OCI-LY3 (cell line): Measurements from ENCODE around the gene CAMKK1.

Source experiments
- H2AFZ ChIP-seq: fragments of 200-600, 300-600 bp; shearing (Covaris generic); 2 replicates; pipeline ENCODE4 v1.6.0; 2014; ENCODE audit warnings: antibody characterized with exemption, low read depth, low read length
- H3K27ac ChIP-seq: fragments of 200-600, 300-600 bp; sonication (generic); 2 replicates; pipeline ENCODE4 v1.5.1; 2014; ENCODE audit warnings: mild to moderate bottlenecking, low read length, moderate library complexity, mixed read lengths
- H3K27me3 ChIP-seq: fragments of 200-600, 300-600 bp; sonication (generic); 2 replicates; pipeline ENCODE4 v1.6.1; 2014; ENCODE audit warnings: low read depth, low read length, mixed read lengths
- H3K36me3 ChIP-seq: fragments of 200-600, 300-600 bp; sonication (generic); replicated peaks from 2 replicates; pipeline ENCODE3; 2014; ENCODE audit warnings: low read depth, low read length, mixed read lengths
- H3K4me1 ChIP-seq: fragments of 300-600, 200-600 bp; sonication (generic); 2 replicates; pipeline ENCODE4 v1.6.1; 2014; ENCODE audit warnings: low read length, mixed read lengths
- H3K4me2 ChIP-seq: fragments of 200-600, 300-600 bp; sonication (generic); 2 replicates; pipeline ENCODE4 v1.6.1; 2014; ENCODE audit warnings: low read length, mixed read lengths
- H3K4me3 ChIP-seq: fragments of 300-600, 200-600 bp; sonication (generic); 2 replicates; pipeline ENCODE4 v1.5.1; 2014; ENCODE audit warnings: antibody characterized with exemption, mild to moderate bottlenecking, low read length, moderate library complexity
- H3K79me2 ChIP-seq: fragments of 300-600, 200-600 bp; shearing (Covaris generic); 2 replicates; pipeline ENCODE4 v1.6.1; 2014; ENCODE audit warnings: mild to moderate bottlenecking, low read length, mixed read lengths
- H3K9ac ChIP-seq: fragments of 300-600, 200-600 bp; shearing (Covaris generic); 2 replicates; pipeline ENCODE4 v1.6.0; 2014; ENCODE audit warnings: mild to moderate bottlenecking, low read length, moderate library complexity
- H3K9me3 ChIP-seq: fragments of 200-600, 300-600 bp; shearing (Covaris generic); 2 replicates; pipeline ENCODE4 v1.6.1; 2014; ENCODE audit warnings: low read length, mixed read lengths; ENCODE audit not compliant: insufficient read depth
- H4K20me1 ChIP-seq: fragments of 200-600, 300-600 bp; sonication (generic); 2 replicates; pipeline ENCODE4 v1.6.1; 2016; ENCODE audit warnings: low read length, mixed read lengths; ENCODE audit not compliant: insufficient read depth
- EZH2phosphoT487 ChIP-seq: fragments of 200-600 bp; shearing (Covaris generic); IDR thresholded peaks from 2 replicates; pipeline ENCODE4 v1.6.1; 2018; ENCODE audit warnings: antibody characterized with exemption, mixed run types, low read depth
- TF ChIP-seq, protein P1 (sequence below): fragments of 200-600, 300-600 bp; sonication (generic); IDR thresholded peaks from 2 replicates; pipeline ENCODE4 v1.5.1; 2014; ENCODE audit warnings: antibody characterized with exemption, low read length, low read depth

CAMKK1 gene

DNA sequence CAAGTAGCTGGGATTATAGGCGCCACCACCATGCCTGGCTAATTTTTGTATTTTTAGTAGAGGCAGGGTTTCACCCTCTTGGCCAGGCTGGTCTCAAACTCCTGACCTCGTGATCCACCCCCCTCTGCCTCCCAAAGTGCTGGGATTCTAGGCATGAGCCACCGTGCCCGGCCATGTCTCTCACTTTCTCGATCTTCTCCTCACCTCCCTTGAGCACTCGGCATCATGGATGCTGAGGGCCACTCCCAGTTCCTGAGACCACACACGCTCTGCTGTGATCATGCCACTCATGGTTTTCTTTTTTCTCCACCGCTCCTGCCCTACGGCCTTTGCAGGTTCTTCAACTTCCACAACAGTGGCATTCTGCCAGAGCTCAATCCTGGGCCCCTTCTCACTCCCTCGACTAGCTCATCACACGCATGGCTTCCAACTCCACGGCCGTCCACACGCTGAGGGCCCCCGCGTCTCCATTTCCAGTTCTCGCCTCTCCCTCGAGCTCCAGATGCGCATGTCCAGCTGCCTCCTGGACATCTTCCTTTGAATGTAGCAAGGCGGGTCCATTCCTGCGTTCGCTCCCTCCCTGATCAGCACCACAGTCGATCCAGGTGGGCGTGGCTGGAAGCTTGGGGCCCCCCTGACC lies 41.3 kb downstream of the CAMKK1 start:
- Histone ChIP-seq H3K9ac (no peak overlapping the region), H3K27ac (no peak overlapping the region), H3K4me3 (no peak overlapping the region), H3K36me3 (no peaks in the 10 kb centered on the region), H3K4me2 (no peak overlapping the region), H3K27me3 (no peaks in the 10 kb centered on the region), H4K20me1 (no peaks in the 10 kb centered on the region), H3K79me2 (no peaks in the 10 kb centered on the region), H3K4me1 (0 out of 2 replicates have a peak, but pooled peaks cover under 1% of the 10 kb centered on the region), H3K9me3 (no peaks in the 10 kb centered on the region), H2AFZ (no peak overlapping the region)
- TF ChIP-seq, protein P1, sequence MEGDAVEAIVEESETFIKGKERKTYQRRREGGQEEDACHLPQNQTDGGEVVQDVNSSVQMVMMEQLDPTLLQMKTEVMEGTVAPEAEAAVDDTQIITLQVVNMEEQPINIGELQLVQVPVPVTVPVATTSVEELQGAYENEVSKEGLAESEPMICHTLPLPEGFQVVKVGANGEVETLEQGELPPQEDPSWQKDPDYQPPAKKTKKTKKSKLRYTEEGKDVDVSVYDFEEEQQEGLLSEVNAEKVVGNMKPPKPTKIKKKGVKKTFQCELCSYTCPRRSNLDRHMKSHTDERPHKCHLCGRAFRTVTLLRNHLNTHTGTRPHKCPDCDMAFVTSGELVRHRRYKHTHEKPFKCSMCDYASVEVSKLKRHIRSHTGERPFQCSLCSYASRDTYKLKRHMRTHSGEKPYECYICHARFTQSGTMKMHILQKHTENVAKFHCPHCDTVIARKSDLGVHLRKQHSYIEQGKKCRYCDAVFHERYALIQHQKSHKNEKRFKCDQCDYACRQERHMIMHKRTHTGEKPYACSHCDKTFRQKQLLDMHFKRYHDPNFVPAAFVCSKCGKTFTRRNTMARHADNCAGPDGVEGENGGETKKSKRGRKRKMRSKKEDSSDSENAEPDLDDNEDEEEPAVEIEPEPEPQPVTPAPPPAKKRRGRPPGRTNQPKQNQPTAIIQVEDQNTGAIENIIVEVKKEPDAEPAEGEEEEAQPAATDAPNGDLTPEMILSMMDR: no peak

DNA sequence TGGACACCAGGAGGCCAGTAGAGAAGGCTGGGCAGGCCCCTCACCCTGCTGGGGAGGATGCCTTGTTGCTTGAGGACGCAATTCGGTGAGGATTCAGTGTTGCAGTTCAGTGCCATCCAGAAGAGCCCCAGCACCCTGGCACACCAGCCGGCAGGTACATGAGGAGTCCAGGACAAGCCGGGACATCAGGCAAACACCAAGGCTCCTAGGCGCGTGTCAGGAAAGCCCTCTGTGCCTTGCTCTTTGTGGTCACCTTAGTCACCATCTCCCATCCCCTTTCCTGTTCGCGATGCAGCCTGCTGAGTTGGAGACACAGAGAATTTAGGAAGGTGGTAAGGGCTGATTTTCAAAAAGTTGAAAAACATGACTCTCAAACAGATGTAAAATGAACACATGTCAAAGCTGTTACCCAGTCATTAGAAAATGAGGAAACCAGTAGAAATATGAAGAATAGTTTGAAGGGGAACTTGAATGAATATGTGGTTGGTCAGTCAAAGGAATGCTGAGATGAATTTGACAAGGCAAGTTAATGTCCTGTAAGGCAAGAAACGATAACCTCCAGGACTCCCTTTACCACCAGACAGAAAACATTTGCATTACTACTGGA lies 44.5 kb downstream of the CAMKK1 start:
- no peaks in the 10 kb centered on the region for H3K36me3 ChIP-seq
- no peak overlapping the region for H2AFZ ChIP-seq
- peaks cover 26% of the 10 kb centered on the region for H3K79me2 ChIP-seq
- H3K27me3 ChIP-seq: no peaks in the 10 kb centered on the region
- no peak overlapping the region for H3K4me3 ChIP-seq
- H3K9ac ChIP-seq: no peak overlapping the region
- TF ChIP-seq, protein P1: no peak
- TF ChIP-seq EZH2phosphoT487: no peak
- H3K9me3 ChIP-seq: no peaks in the 10 kb centered on the region
- H3K27ac ChIP-seq: no peak overlapping the region
- 0 out of 2 replicates have a peak, but pooled peaks cover 8% of the 10 kb centered on the region for H4K20me1 ChIP-seq
- H3K4me2 ChIP-seq: no peak overlapping the region
- peaks cover 8% of the 10 kb centered on the region for H3K4me1 ChIP-seq

DNA sequence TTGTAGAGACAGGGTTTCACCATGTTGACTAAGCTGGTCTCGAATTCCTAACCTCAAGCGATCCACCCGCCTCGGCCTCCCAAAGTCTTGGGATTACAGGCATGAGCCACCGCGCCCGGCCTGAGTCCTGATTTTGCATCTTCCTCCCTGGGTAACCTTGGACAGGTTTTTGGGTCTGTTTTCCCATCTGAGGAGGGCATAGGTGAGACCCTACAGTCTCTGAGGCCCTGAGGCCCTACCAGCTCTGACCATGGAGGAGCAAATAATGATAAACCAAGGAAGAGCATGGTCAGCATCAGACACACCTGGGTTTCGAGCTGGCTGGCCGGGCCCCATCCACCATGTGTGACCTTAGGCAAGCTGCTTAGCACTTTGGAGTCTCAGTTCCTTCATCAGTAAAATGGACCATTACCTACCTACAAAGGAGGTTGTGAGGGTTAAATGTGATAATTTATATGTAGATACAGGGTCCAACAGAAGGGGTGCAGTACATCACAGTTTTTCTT lies 45.6 kb downstream of the CAMKK1 start:
- Histone ChIP-seq H3K36me3 (no peaks in the 10 kb centered on the region), H3K4me1 (peaks cover 8% of the 10 kb centered on the region), H3K4me2 (no peak overlapping the region), H2AFZ (no peak overlapping the region), H3K79me2 (peaks cover 29% of the 10 kb centered on the region), H3K9ac (no peak overlapping the region), H3K27ac (no peak overlapping the region), H3K4me3 (no peak overlapping the region), H3K9me3 (no peaks in the 10 kb centered on the region), H3K27me3 (no peaks in the 10 kb centered on the region), H4K20me1 (0 out of 2 replicates have a peak, but pooled peaks cover 8% of the 10 kb centered on the region)
- TF ChIP-seq, protein P1: no peak
- no peak for TF ChIP-seq EZH2phosphoT487

DNA sequence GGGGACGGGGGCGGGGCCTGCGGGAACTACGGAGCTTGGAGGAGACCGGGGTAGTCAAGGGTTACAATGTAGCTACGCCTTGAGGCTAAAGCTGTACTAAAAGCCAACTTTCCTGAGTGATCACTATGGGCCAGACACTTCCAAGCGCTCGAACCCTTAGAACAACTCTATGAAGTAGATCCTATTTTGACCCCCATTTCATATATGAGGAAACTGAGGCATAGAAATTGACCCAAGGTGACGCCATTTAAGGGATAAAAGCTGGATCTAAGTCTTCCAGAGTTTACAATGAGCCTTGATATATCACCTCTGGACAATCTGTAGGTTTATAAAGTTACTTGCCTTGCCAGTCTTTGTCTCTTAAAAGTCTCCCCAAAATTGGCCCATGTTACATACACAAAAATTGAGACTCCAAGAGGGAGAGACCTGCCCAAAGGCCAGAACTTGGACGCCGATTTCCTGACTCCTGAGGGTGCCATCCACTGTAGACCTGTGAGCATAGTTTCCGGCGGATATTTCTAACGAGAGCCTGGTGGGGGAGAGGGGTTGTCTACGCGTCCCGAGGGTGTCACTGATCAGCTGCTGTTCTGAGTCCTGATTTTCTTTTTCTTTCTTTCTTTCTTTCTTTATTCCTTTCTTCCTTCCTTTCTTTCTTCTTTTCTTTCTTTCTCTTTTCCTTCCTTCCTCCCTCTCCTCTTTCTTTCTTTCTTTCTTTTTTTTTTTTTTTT lies 46.3 kb downstream of the CAMKK1 start:
- TF ChIP-seq, protein P1: no peak
- TF ChIP-seq EZH2phosphoT487: no peak
- H3K4me3 ChIP-seq: peak overlapping the region; percentile 68
- no peaks in the 10 kb centered on the region for H3K36me3 ChIP-seq
- H3K4me2 ChIP-seq: peak overlapping the region; percentile 69
- 0 out of 2 replicates have a peak overlapping the region, but pooled peaks have one; percentile 29 for H3K9ac ChIP-seq
- H3K9me3 ChIP-seq: no peaks in the 10 kb centered on the region
- peak overlapping the region; percentile 88 for H2AFZ ChIP-seq
- H4K20me1 ChIP-seq: 0 out of 2 replicates have a peak, but pooled peaks cover 8% of the 10 kb centered on the region
- H3K27me3 ChIP-seq: no peaks in the 10 kb centered on the region
- no peak overlapping the region for H3K27ac ChIP-seq
- H3K79me2 ChIP-seq: peaks cover 29% of the 10 kb centered on the region
- H3K4me1 ChIP-seq: peaks cover 8% of the 10 kb centered on the region
